HepG2 (cell line): ENCODE results near the gene EPSTI1.

Experiments
- ARNT ChIP-seq: fragments of 450-650 bp; IDR thresholded peaks from 2 replicates; pipeline ENCODE4 v1.6.1; 2017
- ETV6 ChIP-seq: sonication (generic); formaldehyde crosslinking; conservative IDR thresholded peaks from 2 replicates; pipeline ENCODE4 v1.4.0; 2020; ENCODE audit warnings: missing genetic modification reagents
- HMG20A ChIP-seq: IDR thresholded peaks from 2 replicates; pipeline ENCODE4 v1.6.1; 2016; ENCODE audit warnings: borderline replicate concordance
- NR1H2 ChIP-seq: sonication (generic); formaldehyde crosslinking; IDR thresholded peaks from 2 replicates; pipeline ENCODE4 v1.8.1; 2022; ENCODE audit warnings: low read depth, missing genetic modification reagents, borderline replicate concordance
- YY1 ChIP-seq: IDR thresholded peaks from 2 replicates; pipeline ENCODE4 v1.6.1; 2011; ENCODE audit warnings: low read length, low read depth, moderate library complexity, mild to moderate bottlenecking; ENCODE audit not compliant: insufficient read depth, insufficient replicate concordance

DNA sequence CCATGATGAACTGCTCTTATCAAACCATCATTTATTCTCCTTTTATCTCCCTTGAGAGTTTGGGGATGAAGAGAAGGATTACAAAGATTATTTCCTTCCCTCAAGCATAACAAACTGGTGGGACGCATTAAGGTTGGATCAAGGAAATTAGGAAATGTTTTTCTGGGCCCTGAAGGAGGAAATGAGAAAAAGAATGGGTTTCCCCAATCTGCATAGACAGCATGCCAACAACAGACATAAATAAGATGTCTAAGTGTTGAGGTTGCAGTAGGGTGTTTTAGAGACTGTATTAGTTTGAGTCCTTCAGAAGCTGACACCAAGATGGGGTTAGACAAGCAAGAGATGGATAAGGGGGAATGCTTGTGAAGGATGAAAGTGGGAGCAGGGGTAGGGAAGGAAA, 7.3 kb downstream of the EPSTI1 start:
- TF ChIP-seq NR1H2 (CRISPR knock-in tag) (no peak), HMG20A (CRISPR knock-in tag) (no peak), ETV6 (CRISPR knock-in tag) (no peak), ARNT (no peak), YY1 (no peak)
